Gastroesophageal sphincter (tissue), 4 donors: ENCODE results near the gene AXIN1. TPM values are rescaled to one million over a fixed set of nuclear protein-coding genes. Genes with fewer than 3 reads are reported as not detected.
A peak's percentile ranks its signal among the peaks of the same experiment; 100 is the strongest.

Source experiments
- ATAC-seq: fragments of 150-250 bp; one replicate; pipeline ENCODE4 v1.9.1; 2016; ENCODE audit warnings: mild to moderate bottlenecking, moderate library complexity
- H3K27ac ChIP-seq, 4 donors: fragments of 200-600 bp; sonication (generic) in 3 of 4; 1 replicate in 3 of 4; 2 replicates in 1 of 4; pipeline ENCODE4 v1.5.1; 2016 to 2019
- H3K27me3 ChIP-seq: fragments of 200-600 bp; sonication (generic); one replicate; pipeline ENCODE4 v1.5.1; 2019
- H3K36me3 ChIP-seq, 2 donors: fragments of 200-600 bp; sonication (generic); one replicate each; pipeline ENCODE4 v1.5.1; 2019; ENCODE audit warnings: control low read depth in 1 of 2
- H3K4me1 ChIP-seq, 3 donors: fragments of 200-600 bp; sonication (generic); 1 replicate in 2 of 3; 2 replicates in 1 of 3; pipeline ENCODE4 v1.5.1; 2016 to 2019; ENCODE audit warnings: control low read depth in 2 of 3
- H3K4me3 ChIP-seq, 2 donors: fragments of 200-600 bp; sonication (generic); one replicate each; pipeline ENCODE4 v1.5.1; 2019; ENCODE audit warnings: mild to moderate bottlenecking in 1 of 2, moderate library complexity in 1 of 2
- H3K9me3 ChIP-seq, 3 donors: fragments of 200-600 bp; sonication (generic); one replicate each; pipeline ENCODE4 v1.5.1; 2017 to 2019; ENCODE audit warnings: control low read depth in 2 of 3
- EP300 ChIP-seq: sonication (generic); formaldehyde crosslinking; IDR thresholded peaks from one replicate; pipeline ENCODE4 v1.6.1; 2017; ENCODE audit warnings: antibody characterized with exemption, mild to moderate bottlenecking
- POLR2A ChIP-seq, 2 donors: fragments of 450-650 bp; IDR thresholded peaks; one replicate each; pipeline ENCODE4 v1.6.1; 2017; ENCODE audit warnings: antibody characterized with exemption in 2 of 2, mild to moderate bottlenecking in 2 of 2, moderate library complexity in 1 of 2
- POLR2AphosphoS5 ChIP-seq: sonication (generic); formaldehyde crosslinking; IDR thresholded peaks from one replicate; pipeline ENCODE4 v1.6.1; 2017; ENCODE audit warnings: antibody characterized with exemption
- WGBS, 2 donors: methylation state at CpG; one replicate each; pipeline ENCODE4 v1.1.5; 2018; ENCODE audit warnings: low coverage in 1 of 2; 5-methylcytosine and 5-hydroxymethylcytosine counted together
- total RNA-seq, 4 donors: library from RNA; depleted of rRNA; stranded (reverse); fragments of >200 nt; gene quantifications; one replicate each; pipeline ENCODE4 v1.1.0, GENCODE V29; 2016
- TF ChIP-seq, protein P1 (sequence below), 4 experiments: fragments of 200-600 bp in 2 of 4; fragments of 450-650 bp in 2 of 4; sonication (generic) in 1 of 4; IDR thresholded peaks; one replicate each; pipeline ENCODE4 v1.5.1; 2017 to 2019; ENCODE audit warnings: antibody characterized with exemption in 4 of 4, mild to moderate bottlenecking in 2 of 4, moderate library complexity in 2 of 4

Gene AXIN1
- total RNA-seq, 4 donors from 2014 or later, result 26.0 to 58.8 (median 32.9) TPM

DNA sequence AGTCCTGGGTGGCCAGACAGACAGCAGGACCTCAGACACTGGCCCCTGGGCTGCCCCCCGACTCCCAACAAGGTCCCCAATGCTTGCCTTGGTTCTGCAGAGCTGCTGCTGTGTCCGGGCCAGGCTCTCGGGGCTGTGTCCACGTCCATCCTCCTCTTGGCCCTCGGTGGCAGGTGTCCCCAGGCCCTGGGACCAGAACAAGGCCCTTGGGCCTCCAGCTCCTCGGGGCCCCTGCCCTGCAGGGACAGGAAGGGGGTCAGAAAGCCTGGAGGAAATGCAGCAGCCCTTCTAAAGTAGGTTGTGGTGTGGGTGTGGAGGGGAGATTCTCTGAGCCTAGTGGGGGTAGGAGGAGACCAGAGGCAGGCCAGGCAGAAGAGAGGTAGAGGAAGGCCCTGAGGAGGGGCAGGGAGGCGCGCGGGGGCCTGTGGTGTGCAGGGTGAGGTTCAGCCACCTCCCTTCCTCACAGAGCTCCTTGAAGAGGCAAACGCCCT, 2.5 kb upstream of the AXIN1 start:
- TF ChIP-seq, protein P1, sequence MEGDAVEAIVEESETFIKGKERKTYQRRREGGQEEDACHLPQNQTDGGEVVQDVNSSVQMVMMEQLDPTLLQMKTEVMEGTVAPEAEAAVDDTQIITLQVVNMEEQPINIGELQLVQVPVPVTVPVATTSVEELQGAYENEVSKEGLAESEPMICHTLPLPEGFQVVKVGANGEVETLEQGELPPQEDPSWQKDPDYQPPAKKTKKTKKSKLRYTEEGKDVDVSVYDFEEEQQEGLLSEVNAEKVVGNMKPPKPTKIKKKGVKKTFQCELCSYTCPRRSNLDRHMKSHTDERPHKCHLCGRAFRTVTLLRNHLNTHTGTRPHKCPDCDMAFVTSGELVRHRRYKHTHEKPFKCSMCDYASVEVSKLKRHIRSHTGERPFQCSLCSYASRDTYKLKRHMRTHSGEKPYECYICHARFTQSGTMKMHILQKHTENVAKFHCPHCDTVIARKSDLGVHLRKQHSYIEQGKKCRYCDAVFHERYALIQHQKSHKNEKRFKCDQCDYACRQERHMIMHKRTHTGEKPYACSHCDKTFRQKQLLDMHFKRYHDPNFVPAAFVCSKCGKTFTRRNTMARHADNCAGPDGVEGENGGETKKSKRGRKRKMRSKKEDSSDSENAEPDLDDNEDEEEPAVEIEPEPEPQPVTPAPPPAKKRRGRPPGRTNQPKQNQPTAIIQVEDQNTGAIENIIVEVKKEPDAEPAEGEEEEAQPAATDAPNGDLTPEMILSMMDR (IDR thresholded peaks at IDR 0.05), result no peak
- TF ChIP-seq EP300, result no peak
- Histone ChIP-seq H3K4me3 (no peak overlapping the region), H3K4me1 (peaks cover 0 to 27% (median 13%) of the 10 kb centered on the region in 3 donors), H3K9me3 (no peaks in the 10 kb centered on the region), H3K27me3 (no peaks in the 10 kb centered on the region), H3K36me3 (peaks cover 0 to 8% of the 10 kb centered on the region in 2 donors), H3K27ac (no peak overlapping the region)
- no peak for ATAC-seq
- 80% methylated on average over 1 to 4 of the region's 10 CpGs for WGBS, 2 donors

DNA sequence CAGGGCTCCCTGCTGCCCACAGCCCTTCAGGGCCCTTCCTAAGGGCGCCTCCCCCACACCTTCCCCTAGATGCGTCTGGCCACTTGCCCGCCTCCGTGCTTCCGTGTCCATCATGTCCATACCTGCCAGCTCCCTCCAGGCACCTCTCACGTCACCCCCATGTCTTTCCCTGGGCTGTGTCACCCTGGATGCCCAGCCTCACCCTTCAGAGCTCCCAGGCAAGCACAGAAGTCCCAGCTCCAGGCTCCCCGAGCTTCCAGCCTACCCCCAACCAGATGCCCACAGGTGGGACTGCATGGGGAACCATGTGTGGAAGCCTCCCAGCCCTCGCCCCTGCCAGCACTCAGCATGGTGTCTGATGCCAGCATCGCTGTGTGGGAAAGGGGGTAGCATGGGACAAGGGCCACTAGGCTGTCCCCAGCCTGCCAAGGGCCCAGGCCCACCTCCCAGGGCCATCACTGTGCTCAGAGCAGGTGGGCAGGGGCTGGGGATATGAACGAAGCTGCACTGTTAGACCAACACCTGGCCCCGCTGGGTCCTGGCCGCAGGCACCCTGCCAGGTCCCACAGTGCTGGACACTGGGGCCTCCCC, 1.9 kb upstream of the AXIN1 start:
- H3K27ac ChIP-seq, result no peak overlapping the region
- H3K4me1 ChIP-seq, result peaks cover 0 to 27% (median 13%) of the 10 kb centered on the region in 3 donors
- TF ChIP-seq EP300, result no peak

DNA sequence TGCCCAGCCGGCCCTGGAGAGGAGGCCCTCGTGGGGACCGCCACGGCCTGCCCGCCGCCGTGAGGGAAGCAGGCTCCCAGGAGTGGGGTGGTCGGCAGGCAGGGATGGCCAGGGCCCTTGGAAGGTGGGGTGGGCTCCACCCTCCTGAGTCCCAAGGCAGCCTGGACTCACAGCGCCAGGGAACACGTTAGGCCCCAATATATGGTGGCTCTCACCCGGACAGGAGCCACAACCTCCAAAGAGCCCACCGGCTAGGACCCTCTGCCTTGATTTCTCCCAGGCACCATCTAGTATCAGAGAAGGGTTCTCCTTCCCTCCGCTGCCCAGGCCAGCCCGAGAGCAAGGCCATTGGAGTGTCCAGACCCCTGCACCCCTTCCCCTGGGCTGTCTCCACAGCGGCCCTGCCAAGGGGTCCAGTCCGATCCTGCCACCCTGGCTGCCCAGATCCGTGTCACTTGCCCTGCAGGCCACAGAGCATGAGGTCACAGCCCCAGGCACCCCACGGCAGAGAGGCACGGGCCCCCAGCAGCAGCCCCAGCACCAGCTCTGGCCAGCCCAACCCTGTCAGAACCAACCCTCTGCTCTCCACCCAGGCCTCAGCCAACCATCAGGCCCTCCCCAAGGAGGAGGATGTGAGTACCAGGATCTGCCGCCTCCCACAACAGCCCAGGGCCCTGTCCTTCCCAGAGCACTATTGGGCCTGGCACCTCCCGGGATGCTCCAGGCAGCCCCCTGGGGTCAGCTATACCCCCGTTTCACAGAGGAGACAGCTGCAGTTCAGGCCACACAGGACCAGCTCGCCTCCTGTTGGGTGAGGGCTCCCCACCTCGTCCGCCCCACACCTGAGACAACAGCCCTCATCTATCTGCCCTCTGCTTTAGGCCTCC, 1.1 kb upstream of the AXIN1 start:
- Histone ChIP-seq H3K36me3 (peaks cover 0 to 8% of the 10 kb centered on the region in 2 donors), H3K4me3 (peak overlapping the region; percentile 25 to 83), H3K27ac (peak overlapping the region; percentile 10 to 88 (median 82)), H3K4me1 (peaks cover 0 to 27% (median 13%) of the 10 kb centered on the region in 3 donors), H3K27me3 (no peaks in the 10 kb centered on the region), H3K9me3 (no peaks in the 10 kb centered on the region)
- 92 to 100% methylated on average over 2 to 4 of the region's 25 CpGs for WGBS, 2 donors
- ATAC-seq, result no peak
- TF ChIP-seq POLR2AphosphoS5 (no peak), POLR2A (IDR thresholded peaks at IDR 0.05) (no peak), EP300 (no peak)
- TF ChIP-seq, protein P1 (IDR thresholded peaks at IDR 0.05), result no peak

More for the DNA sequence above, 1.9 kb upstream of the AXIN1 start:
- Histone ChIP-seq H3K27me3 (no peaks in the 10 kb centered on the region), H3K4me3 (no peak overlapping the region), H3K36me3 (peaks cover 0 to 8% of the 10 kb centered on the region in 2 donors), H3K9me3 (no peaks in the 10 kb centered on the region)
- no peak for ATAC-seq
- 96% methylated on average over 5 of the region's 12 CpGs; no CpG with 5 or more reads in 1 of the 2 donors for WGBS, 2 donors

DNA sequence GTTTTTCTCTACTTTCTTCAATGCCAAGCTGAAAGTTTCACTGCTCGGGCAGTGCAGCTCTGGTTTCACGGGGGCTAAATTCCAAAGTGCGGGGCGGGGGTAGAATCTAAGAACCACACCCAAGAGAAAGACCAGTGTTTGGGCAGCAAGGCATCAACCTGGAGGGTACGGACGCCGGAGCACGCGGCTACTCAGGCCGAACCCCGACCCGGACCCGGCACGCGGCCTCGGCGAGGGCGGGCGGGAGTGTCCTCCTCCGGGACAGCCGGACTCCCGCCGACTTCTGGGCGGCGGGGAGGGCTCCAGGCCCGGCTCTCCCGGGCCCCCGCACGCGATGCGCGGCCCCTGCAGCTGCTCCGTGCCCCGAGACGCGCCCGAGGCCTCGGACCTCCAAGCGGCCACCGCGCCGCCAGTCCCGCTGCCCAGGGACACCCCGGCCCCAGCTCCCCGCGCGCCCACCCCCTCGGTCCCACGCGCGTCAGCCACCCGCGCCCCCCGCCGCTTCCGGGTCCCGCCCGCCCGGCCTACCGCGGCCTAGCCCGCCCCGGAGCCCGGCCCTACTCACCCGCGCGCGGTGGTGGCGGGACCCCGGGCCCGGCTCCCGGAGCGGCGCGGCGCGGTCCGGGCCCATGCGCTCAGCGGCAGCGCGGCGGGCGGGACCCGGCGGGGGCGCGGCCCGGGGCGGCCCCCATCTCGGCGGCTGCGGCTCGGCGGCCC, 561 bp downstream of the AXIN1 start:
- peak overlapping the region in 3 of 4 donors; percentile 83 to 88 (median 84) for H3K27ac ChIP-seq
- H3K36me3 ChIP-seq, result peaks cover 0 to 14% of the 10 kb centered on the region in 2 donors
- peaks cover 0 to 27% (median 13%) of the 10 kb centered on the region in 3 donors for H3K4me1 ChIP-seq
- TF ChIP-seq EP300, result no peak
- TF ChIP-seq POLR2AphosphoS5, result no peak
- TF ChIP-seq, protein P1 (IDR thresholded peaks at IDR 0.05), result no peak
- no peak for TF ChIP-seq POLR2A (IDR thresholded peaks at IDR 0.05)
- peak overlapping the region; percentile 74 to 83 for H3K4me3 ChIP-seq
- H3K27me3 ChIP-seq, result no peaks in the 10 kb centered on the region
- H3K9me3 ChIP-seq, result no peaks in the 10 kb centered on the region
- 0% methylated on average over 2 to 9 of the region's 95 CpGs for WGBS, 2 donors
- ATAC-seq, result peak; percentile 41

DNA sequence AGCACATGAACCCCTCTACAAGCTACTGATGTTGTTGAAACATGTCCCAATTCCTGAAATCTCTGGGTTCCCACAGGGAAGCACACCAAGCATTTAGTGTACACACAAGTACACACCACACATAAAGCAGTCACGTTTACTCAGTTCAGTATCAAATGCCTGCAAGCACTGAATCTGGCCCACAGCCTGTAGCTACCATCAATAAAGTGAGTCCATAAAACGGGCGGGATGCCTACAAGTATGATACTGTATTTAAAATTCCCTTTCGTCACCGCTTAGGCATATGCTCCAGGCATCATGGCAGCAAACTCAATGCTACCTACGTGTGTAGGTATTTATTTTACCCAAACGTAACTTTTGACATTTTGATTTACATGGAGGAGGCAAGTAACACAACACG, 2.3 kb downstream of the AXIN1 start:
- peaks cover 0 to 27% (median 13%) of the 10 kb centered on the region in 3 donors for H3K4me1 ChIP-seq
- no peak for ATAC-seq
- H3K4me3 ChIP-seq, result no peak overlapping the region
- H3K9me3 ChIP-seq, result no peaks in the 10 kb centered on the region
- WGBS, 2 donors, result 70 to 86% methylated on average over 4 to 8 of the region's 8 CpGs
- TF ChIP-seq EP300 (no peak), POLR2A (IDR thresholded peaks at IDR 0.05) (no peak), POLR2AphosphoS5 (no peak)
- TF ChIP-seq, protein P1 (IDR thresholded peaks at IDR 0.05), result no peak
- H3K36me3 ChIP-seq, result peaks cover 0 to 32% of the 10 kb centered on the region in 2 donors
- no peaks in the 10 kb centered on the region for H3K27me3 ChIP-seq
- H3K27ac ChIP-seq, result no peak overlapping the region
